HepG2 (cell line): Measurements from ENCODE around the gene TP73. TPM values are rescaled to one million over a fixed set of nuclear protein-coding genes. Genes with fewer than 3 reads are reported as not detected.

ENCODE experiments used
- ATAC-seq: fragments of 200-7000 bp; cut with Tn5 transposase; 3 replicates; pipeline ENCODE4 v1.9.1; 2020; ENCODE audit warnings: mild to moderate bottlenecking, moderate library complexity
- BruUV-seq: library from RNA; stranded (reverse); fragments of 400-500 nt; replicated peaks from 2 replicates; lab custom pipeline; 2021; lab: Mats Ljungman, UMichigan
- CTCF ChIA-PET: fragments of 300-600 bp; formaldehyde crosslinking; extraction: SDS; loops from one replicate; lab custom pipeline; 2021; ENCODE audit warnings: low total read pairs, inconsistent platforms, low intra/inter-chr PET ratio; lab: Yijun Ruan, JAX
- POLR2A ChIA-PET: fragments of 350-600 bp; sonication (Branson Sonifier 250); formaldehyde crosslinking; loops from one replicate; lab custom pipeline; 2020; ENCODE audit warnings: antibody characterized with exemption, inconsistent platforms; lab: Yijun Ruan, JAX
- DNase-seq: peaks from one replicate; pipeline ENCODE4 v3.0.0-alpha.2; 2015; ENCODE audit warnings: low spot score
- FAIRE-seq: peaks from 3 replicates; lab custom pipeline; 2011; peaks lifted over from hg19 to GRCh38; lab: Jason Lieb, UNC
- H2AFZ ChIP-seq: one replicate; pipeline ENCODE4 v1.6.1; 2011; ENCODE audit warnings: low read length, inconsistent platforms
- H3K27ac ChIP-seq: fragments of 300-600 bp; 3 replicates; pipeline ENCODE4 v1.8.0; 2011; ENCODE audit warnings: mixed run types, mild to moderate bottlenecking, mixed read lengths, low read length, inconsistent platforms; ENCODE audit not compliant: insufficient read depth; ENCODE audit errors: extremely low read length
- H3K27me3 ChIP-seq, 2 experiments: fragments of 200-600 bp in 1 of 2; 2 replicates in 1 of 2; 3 replicates in 1 of 2; pipeline versions ENCODE4 v1.6.0 to v1.8.0; 2011; ENCODE audit warnings: low read length in 2 of 2, mild to moderate bottlenecking in 2 of 2, moderate library complexity in 2 of 2, inconsistent platforms in 1 of 2; ENCODE audit not compliant: insufficient read depth in 2 of 2, control insufficient read depth in 1 of 2
- H3K36me3 ChIP-seq, 2 experiments: fragments of 200-600 bp in 1 of 2; replicated peaks in 1 of 2; 2 replicates in 1 of 2; 3 replicates in 1 of 2; pipeline versions ENCODE4 v1.5.1 to v1.8.0; 2011; ENCODE audit warnings: low read length in 2 of 2, inconsistent platforms in 1 of 2; ENCODE audit not compliant: insufficient read depth in 2 of 2, control insufficient read depth in 1 of 2
- H3K4me1 ChIP-seq: 2 replicates; pipeline ENCODE4 v1.5.1; 2012; ENCODE audit warnings: low read length, inconsistent platforms; ENCODE audit not compliant: insufficient read depth
- H3K4me2 ChIP-seq: 2 replicates; pipeline ENCODE4 v1.6.0; 2011; ENCODE audit warnings: low read depth, low read length, inconsistent platforms
- H3K4me3 ChIP-seq, 3 experiments: fragments of 200-600 bp in 1 of 3; sonication (generic), shearing (Covaris generic) in 1 of 3; replicated peaks in 1 of 3; 2 replicates each; pipeline ENCODE4 v1.5.1; 2011 to 2016; ENCODE audit warnings: low read length in 3 of 3, inconsistent platforms in 2 of 3, low read depth in 2 of 3, mild to moderate bottlenecking in 2 of 3, control low read depth in 1 of 3, mixed read lengths in 1 of 3; ENCODE audit not compliant: insufficient read depth in 1 of 3
- H3K79me2 ChIP-seq: one replicate; pipeline ENCODE4 v1.6.1; 2011; ENCODE audit warnings: low read length, inconsistent platforms; ENCODE audit not compliant: insufficient read depth
- H3K9ac ChIP-seq: 2 replicates; pipeline ENCODE4 v1.6.0; 2011; ENCODE audit warnings: mild to moderate bottlenecking, low read depth, low read length, inconsistent platforms; ENCODE audit not compliant: insufficient read depth
- H3K9me3 ChIP-seq: 2 replicates; pipeline ENCODE4 v1.5.1; 2012; ENCODE audit warnings: mild to moderate bottlenecking, low read length
- H4K20me1 ChIP-seq: 2 replicates; pipeline ENCODE4 v1.6.0; 2011; ENCODE audit warnings: inconsistent platforms, mild to moderate bottlenecking, low read length, moderate library complexity; ENCODE audit not compliant: insufficient read depth
- DNMT3B ChIP-seq: conservative IDR thresholded peaks from 2 replicates; pipeline ENCODE4 v1.6.1; 2016; ENCODE audit warnings: missing biosample characterization, control low read depth
- MTF1 ChIP-seq: sonication (generic); formaldehyde crosslinking; IDR thresholded peaks from 2 replicates; pipeline ENCODE4 v1.5.0; 2020; ENCODE audit warnings: missing genetic modification reagents
- PHF20 ChIP-seq: sonication (generic); formaldehyde crosslinking; IDR thresholded peaks from 2 replicates; pipeline ENCODE4 v1.5.0; 2020; ENCODE audit warnings: mild to moderate bottlenecking, missing genetic modification reagents
- SMC3 ChIP-seq: IDR thresholded peaks from 2 replicates; pipeline ENCODE4 v1.6.1; 2011; ENCODE audit warnings: low read length, improper control_type of control experiment
- SMYD3 ChIP-seq: sonication (generic); formaldehyde crosslinking; IDR thresholded peaks from 2 replicates; pipeline ENCODE4 v1.8.1; 2023; ENCODE audit warnings: mild to moderate bottlenecking, missing genetic modification reagents
- TARDBP ChIP-seq: sonication (generic); formaldehyde crosslinking; IDR thresholded peaks from 2 replicates; pipeline ENCODE4 v1.8.0; 2022; ENCODE audit warnings: mild to moderate bottlenecking, missing genetic modification reagents
- THAP7 ChIP-seq: sonication (generic); formaldehyde crosslinking; IDR thresholded peaks from 2 replicates; pipeline ENCODE4 v1.8.1; 2023; ENCODE audit warnings: mild to moderate bottlenecking, missing genetic modification reagents
- ZNF235 ChIP-seq: sonication (generic); formaldehyde crosslinking; IDR thresholded peaks from 2 replicates; pipeline ENCODE4 v1.8.1; 2023; ENCODE audit warnings: mild to moderate bottlenecking, missing genetic modification reagents, borderline replicate concordance
- ZNF251 ChIP-seq: sonication (generic); formaldehyde crosslinking; IDR thresholded peaks from 2 replicates; pipeline ENCODE4 v1.9.0; 2021; ENCODE audit warnings: mild to moderate bottlenecking, missing genetic modification reagents
- ZNF263 ChIP-seq: sonication (generic); formaldehyde crosslinking; IDR thresholded peaks from 2 replicates; pipeline ENCODE4 v1.4.0; 2020; ENCODE audit warnings: missing genetic modification reagents
- ZNF552 ChIP-seq: sonication (generic); formaldehyde crosslinking; IDR thresholded peaks from 2 replicates; pipeline ENCODE4 v1.9.0; 2022; ENCODE audit warnings: missing genetic modification reagents, mild to moderate bottlenecking, borderline replicate concordance
- WGBS: methylation state at CpG from one replicate; pipeline ENCODE4 v1.1.6; 2017; ENCODE audit warnings: low lambda C conversion rate; 5-methylcytosine and 5-hydroxymethylcytosine counted together
- in situ Hi-C: cut with HindIII; loops from 2 replicates; pipeline ENCODE4 v1.10.0; 2017; ENCODE audit warnings: low pct_unique_long_range_greater_than_20kb; ENCODE audit not compliant: extremely low pct_ligation_motif_present
- intact Hi-C: fragments of 100-400 bp; cut with micrococcal nuclease; formaldehyde crosslinking; loops from one replicate; pipeline ENCODE4 v1.10.0; 2022; ENCODE audit not compliant: unreplicated experiment
- polyA plus RNA-seq, 8 experiments: library from polyadenylated mRNA; depleted of rRNA in 3 of 8; stranded (reverse) in 7 of 8; unstranded in 1 of 8; fragments of >200 nt; fragmentation: Illumina TruSeq in 4 of 8; extraction: Trizol in 4 of 8; gene quantifications; 2 replicates each; pipeline versions ENCODE4 v1.2.1 to v1.2.3, GENCODE V29; 2011 to 2016; ENCODE audit warnings: low read depth in 4 of 8, missing spikeins in 1 of 8, mixed read lengths in 1 of 8; ENCODE audit not compliant: insufficient read depth in 1 of 8
- total RNA-seq, 5 experiments: library from RNA; depleted of rRNA; stranded (reverse); fragments of >200 nt; fragmentation: Illumina TruSeq; extraction: Trizol; gene quantifications; 2 replicates each; pipeline ENCODE4 v1.2.3, GENCODE V29; 2016; ENCODE audit warnings: low read depth in 1 of 5
- TF ChIP-seq, protein P1 (sequence below): sonication (generic); formaldehyde crosslinking; IDR thresholded peaks from 2 replicates; pipeline ENCODE4 v1.8.0; 2022; ENCODE audit warnings: low read depth, missing genetic modification reagents

Gene TP73
- total and polyA plus RNA-seq, 2 of the 13 experiments (the other 11 are each of a cell fraction or from before 2014, with no cell fraction given), result 0.49 to 1.1 TPM

DNA sequence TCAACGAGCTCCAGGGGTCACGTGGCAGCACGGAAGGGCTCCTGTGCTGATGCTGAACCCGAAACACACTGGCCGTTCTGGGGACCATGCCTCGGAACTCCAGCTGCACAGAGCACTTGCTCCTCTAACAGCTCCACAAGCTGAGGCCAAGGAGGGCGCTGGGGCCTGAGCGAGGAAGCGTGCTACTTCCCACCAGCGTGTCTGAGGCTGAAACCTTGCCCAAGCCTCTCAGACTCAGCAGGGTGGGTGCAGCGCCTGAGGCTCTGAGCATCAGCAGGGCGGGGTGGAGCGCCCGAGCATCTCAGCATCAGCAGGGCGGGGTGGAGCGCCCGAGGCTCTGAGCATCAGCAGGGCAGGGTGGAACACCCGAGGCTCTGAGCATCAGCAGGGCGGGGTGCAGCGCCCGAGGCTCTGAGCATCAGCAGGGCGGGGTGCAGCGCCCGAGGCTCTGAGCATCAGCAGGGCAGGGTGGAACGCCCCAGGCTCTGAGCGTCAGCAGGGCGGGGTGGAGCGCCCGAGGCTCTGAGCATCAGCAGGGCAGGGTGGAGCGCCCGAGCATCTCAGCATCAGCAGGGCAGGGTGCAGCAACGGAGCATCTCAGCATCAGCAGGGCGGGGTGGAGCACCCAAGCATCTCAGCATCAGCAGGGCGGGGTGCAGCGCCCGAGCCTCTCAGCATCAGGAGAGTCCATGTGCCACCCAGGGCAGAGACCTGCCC is 12.0 kb upstream of the TP73 start (continued):
- TF ChIP-seq, protein P1, sequence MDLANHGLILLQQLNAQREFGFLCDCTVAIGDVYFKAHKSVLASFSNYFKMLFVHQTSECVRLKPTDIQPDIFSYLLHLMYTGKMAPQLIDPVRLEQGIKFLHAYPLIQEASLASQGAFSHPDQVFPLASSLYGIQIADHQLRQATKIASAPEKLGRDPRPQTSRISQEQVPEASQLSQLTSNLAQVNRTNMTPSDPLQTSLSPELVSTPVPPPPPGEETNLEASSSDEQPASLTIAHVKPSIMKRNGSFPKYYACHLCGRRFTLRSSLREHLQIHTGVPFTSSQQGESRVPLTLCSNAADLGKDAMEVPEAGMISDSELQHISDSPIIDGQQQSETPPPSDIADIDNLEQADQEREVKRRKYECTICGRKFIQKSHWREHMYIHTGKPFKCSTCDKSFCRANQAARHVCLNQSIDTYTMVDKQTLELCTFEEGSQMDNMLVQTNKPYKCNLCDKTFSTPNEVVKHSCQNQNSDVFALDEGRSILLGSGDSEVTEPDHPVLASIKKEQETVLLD (CRISPR knock-in tag), result no peak
- TF ChIP-seq MTF1 (no peak), ZNF251 (CRISPR knock-in tag) (no peak), ZNF552 (no peak), SMYD3 (CRISPR knock-in tag) (no peak), SMC3 (no peak)

DNA sequence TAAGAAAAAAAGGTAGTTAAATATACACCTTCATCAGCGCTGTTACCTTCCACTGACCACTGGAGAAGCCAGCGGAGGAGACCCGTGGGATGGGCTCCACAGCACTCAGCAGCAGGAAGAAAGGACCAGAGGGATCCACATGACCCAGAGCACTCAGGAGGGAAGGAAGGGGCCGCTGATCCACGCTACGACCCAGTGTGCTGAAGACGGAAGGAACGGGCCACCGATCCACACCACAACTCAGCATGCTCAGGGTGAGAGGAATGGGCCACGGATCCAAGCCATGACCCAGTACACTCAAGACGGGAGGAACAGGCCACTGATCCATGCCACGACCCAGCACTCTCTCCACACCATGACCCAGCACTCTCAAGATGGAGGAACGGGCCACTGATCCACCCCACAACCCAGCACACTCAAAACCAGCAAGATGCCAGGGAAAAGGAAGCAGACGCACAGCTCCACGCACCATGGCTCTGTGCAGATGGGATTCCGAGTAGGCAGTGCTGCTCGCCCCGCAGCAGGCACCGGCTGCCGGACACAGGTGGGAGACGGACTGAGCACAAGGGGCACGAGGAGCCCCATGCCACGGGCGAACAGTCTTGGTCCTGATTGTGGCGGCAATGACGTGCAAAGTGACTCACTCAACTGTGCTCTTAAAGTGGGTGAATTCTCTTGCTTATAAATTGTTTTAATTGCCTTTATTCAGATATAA is 11.1 kb upstream of the TP73 start:
- WGBS, result 98% methylated on average over 22 of the region's 26 CpGs
- no peak overlapping the region for H2AFZ ChIP-seq
- ATAC-seq (no peak), DNase-seq (no peak), FAIRE-seq (no peak)
- no peaks in the 10 kb centered on the region for H3K4me1 ChIP-seq
- intact Hi-C loops, result no loop called here
- H3K79me2 ChIP-seq, result no peaks in the 10 kb centered on the region
- no peaks in the 10 kb centered on the region for H3K9me3 ChIP-seq
- no TSS peak for BruUV-seq
- no peak overlapping the region for H3K9ac ChIP-seq
- H4K20me1 ChIP-seq, result no peaks in the 10 kb centered on the region
- in situ Hi-C loops, result no loop called here
- no peaks in the 10 kb centered on the region for H3K27me3 ChIP-seq
- ChIA-PET CTCF (no interaction called here), POLR2A (no interaction called here)
- H3K4me2 ChIP-seq, result no peak overlapping the region
- peaks cover 5 to 35% of the 10 kb centered on the region in 2 experiments; a peak in 4 of 5 replicates for H3K36me3 ChIP-seq
- no peak overlapping the region for H3K4me3 ChIP-seq
- H3K27ac ChIP-seq, result no peak overlapping the region
- TF ChIP-seq ZNF263, result no peak
- no peak for TF ChIP-seq PHF20 (CRISPR knock-in tag)
- no peak for TF ChIP-seq DNMT3B (CRISPR knock-in tag)
- TF ChIP-seq THAP7 (CRISPR knock-in tag), result no peak
- TF ChIP-seq TARDBP (CRISPR knock-in tag), result no peak
- no peak for TF ChIP-seq ZNF235
